Posterior vena cava (tissue), 2 donors: ENCODE results near the gene BBS2. TPM values are rescaled to one million over a fixed set of nuclear protein-coding genes. Genes with fewer than 3 reads are reported as not detected.

Experiments
- DNase-seq: peaks from one replicate; pipeline ENCODE4 v3.0.0-alpha.2; 2020; ENCODE audit warnings: low spot score
- intact Hi-C, 2 donors: fragments of 100-400 bp; cut with DNase I; formaldehyde crosslinking; loops; one replicate each; pipeline versions ENCODE4 v1.14.1 to v1.14.2; 2022 to 2023
- total RNA-seq, 2 donors: library from RNA; stranded (reverse); fragmentation: NEBNext Ultra II Directional; extraction: Animal tissue kit (Norgen Biotek cat#: 25700); gene quantifications; one replicate each; pipeline ENCODE4 v1.2.1, GENCODE V29; 2021
- donor health status: DM: yes; HTN: yes; CAD: no.
- donor health status: DM: yes; HTN: yes; CAD: no.

BBS2 gene
- total RNA-seq, 2 donors from 2014 or later = 30.5 to 36.5 TPM

DNA sequence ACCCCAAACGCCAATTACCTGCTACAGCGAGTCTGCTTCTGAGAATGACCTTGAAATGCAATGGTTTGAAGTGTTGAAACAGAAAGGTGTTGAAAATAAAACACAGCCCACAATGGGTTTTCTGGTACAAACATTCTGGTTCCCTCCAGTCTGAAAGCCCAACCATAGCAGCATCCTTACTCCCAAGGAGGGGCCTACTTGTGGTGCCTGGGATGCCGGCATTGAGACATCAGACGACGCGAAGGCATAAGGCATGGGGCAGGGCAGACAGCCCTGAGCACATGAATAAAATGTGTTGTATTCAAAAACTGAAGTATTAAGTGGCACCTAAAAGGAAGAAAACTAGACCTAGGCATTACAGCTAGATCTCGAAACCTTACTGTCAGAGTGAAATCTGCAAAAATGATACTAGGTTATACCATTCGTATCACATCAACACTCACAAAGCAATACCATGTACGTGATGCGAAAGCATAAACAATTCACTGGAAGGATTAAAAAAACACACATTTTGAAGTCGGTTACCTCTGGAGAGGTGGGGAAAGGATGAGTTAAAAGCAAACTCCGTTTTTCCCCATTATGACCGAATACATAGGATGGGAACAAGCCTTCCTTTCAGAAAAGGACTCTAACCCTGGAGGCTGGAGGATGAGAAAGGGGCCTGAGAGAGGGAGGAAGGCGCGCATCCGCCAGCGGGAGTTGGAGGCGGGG, 69.4 kb downstream of the BBS2 start:
- intact Hi-C loops = no loop called here
- DNase-seq = no peak

DNA sequence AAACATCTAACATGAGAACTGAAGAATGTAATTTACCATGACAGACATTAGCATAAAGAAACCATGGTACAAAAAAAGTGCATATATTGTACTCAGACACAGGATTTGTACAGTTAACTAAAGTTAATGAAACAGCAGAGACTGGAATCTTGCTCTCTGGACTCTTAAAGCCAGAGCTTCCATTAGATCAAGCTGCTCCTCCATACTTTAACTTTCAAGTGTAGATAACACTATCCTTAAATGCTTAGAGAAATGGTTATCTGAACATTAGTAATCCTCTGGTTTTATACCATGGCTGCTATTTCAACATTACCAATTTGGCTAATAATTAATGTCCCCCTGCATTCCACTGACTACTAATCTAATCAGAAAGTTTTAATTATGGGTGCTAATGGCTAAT, 71.8 kb downstream of the BBS2 start:
- DNase-seq = no peak
- intact Hi-C loops = no loop called here

DNA sequence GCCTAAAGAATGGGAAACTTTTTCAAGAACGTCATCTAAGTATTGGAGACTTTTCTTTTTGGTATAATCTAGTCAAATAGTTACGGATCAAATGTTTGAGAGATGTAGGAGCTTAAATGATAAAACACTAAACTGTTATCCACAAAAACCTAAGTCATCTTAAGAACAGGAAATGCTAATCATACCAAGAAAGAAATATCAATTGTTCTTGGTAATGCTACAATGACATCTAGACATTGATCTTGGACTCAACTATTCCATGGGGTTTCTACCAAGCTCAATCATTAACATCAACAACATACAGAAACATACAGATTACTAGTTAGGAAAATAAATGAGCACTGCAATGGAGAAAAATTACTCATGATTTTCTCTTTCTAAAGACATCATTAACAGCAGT, 72.5 kb downstream of the BBS2 start:
- DNase-seq = no peak
- intact Hi-C loops = no loop called here

DNA sequence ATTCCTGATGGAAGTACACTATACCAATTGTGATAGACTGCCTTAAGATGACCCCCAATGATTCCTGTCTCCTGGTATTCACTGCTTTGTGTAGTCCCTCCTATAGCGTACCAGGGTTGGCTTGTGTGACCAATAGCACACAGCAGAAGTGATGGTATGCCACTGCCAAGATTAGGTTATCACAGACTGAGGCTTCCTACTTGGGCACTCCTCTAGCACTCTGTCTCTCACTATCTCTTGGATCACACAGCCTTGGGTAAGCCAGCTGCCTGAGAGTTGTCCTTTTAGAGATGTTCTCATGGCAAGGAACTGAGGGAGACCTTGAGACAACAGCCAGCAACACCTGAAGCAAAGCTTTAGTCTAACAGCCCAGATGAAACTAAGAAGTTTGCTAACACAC, 81.8 kb downstream of the BBS2 start:
- intact Hi-C loops = no loop called here
- no peak for DNase-seq

DNA sequence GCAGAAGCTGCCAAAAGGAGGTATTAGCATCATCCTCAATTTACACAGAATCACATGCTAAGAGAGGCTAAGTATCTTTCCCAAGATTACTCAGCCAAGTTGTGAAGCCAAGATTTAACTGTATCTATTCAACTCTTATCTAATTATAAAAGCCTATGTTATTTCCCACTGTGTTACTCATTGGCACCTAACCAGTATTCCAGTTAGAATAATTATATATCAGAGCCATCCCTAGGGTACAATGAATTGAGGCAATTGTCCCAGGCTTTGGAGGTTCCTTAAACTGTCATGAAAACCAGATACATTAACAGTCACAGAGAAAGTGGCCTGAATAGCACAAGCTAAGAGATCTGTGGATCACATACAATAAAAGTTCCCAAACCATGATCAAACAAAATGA, 83.6 kb downstream of the BBS2 start:
- no peak for DNase-seq
- intact Hi-C loops = no loop called here

Other genes starting within 250 kb of the BBS2 start
- gene AMFR, start 94.5 kb downstream of the BBS2 start, total RNA-seq = 100 to 1,000 TPM; 102 to 116 TPM
- gene NUDT21, start 68.7 kb downstream of the BBS2 start, total RNA-seq = 10 to 100 TPM; 75.5 to 76.3 TPM
- 10 to 100 TPM; 33.8 to 35.2 TPM for gene OGFOD1, start 68.5 kb downstream of the BBS2 start, total RNA-seq
- gene MT4, start 45.0 kb upstream of the BBS2 start, total RNA-seq = not detected
- gene MT3, start 69.5 kb upstream of the BBS2 start, total RNA-seq = not detected
- gene MT2A, start 88.6 kb upstream of the BBS2 start, total RNA-seq = 1,000 to 10,000 TPM in 1 of 2 donors, 100 to 1,000 TPM in 1; 643 to 1,788 TPM
- 100 to 1,000 TPM; 240 to 379 TPM for gene MT1E, start 105.8 kb upstream of the BBS2 start, total RNA-seq
- gene MT1M, start 112.6 kb upstream of the BBS2 start, total RNA-seq = 100 to 1,000 TPM in 1 of 2 donors, 10 to 100 TPM in 1; 82.2 to 146 TPM
- gene MT1A, start 118.6 kb upstream of the BBS2 start, total RNA-seq = 100 to 1,000 TPM in 1 of 2 donors, 10 to 100 TPM in 1; 52.7 to 104 TPM
- gene MT1B, start 131.9 kb upstream of the BBS2 start, total RNA-seq = not detected
- gene MT1F, start 137.9 kb upstream of the BBS2 start, total RNA-seq = 10 to 100 TPM in 1 of 2 donors, 1 to 10 TPM in 1; 9.1 to 10.6 TPM
- gene MT1G, start 148.0 kb upstream of the BBS2 start, total RNA-seq = 10 to 100 TPM; 14.0 to 26.7 TPM
- gene MT1H, start 149.8 kb upstream of the BBS2 start, total RNA-seq = 1 to 10 TPM in 1 of 2 donors, not detected in 1; 2.0 TPM
- gene MT1X, start 162.4 kb upstream of the BBS2 start, total RNA-seq = 100 to 1,000 TPM; 459 to 753 TPM
- 10 to 100 TPM; 42.8 to 54.7 TPM for gene NUP93, start 210.1 kb upstream of the BBS2 start, total RNA-seq